K562 (cell line): ENCODE data around the gene ARHGAP26. TPM values are rescaled to one million over a fixed set of nuclear protein-coding genes. Genes with fewer than 3 reads are reported as not detected.

Experiments
- MYBL2 ChIP-seq, 2 experiments: fragments of 450-650 bp in 1 of 2; sonication (generic) in 1 of 2; formaldehyde crosslinking in 1 of 2; IDR thresholded peaks; 2 replicates each; pipeline versions ENCODE4 v1.6.1 to v1.8.1; 2017 to 2022; ENCODE audit warnings: borderline replicate concordance in 1 of 2, inconsistent platforms in 1 of 2, low read depth in 1 of 2, mild to moderate bottlenecking in 1 of 2, missing genetic modification reagents in 1 of 2, moderate library complexity in 1 of 2
- SAFB2 ChIP-seq: fragments of 200-400 bp; formaldehyde crosslinking; IDR thresholded peaks from 2 replicates; pipeline ENCODE4 v1.6.1; 2018; ENCODE audit warnings: borderline replicate concordance, low read length, low read depth, moderate library complexity; ENCODE audit not compliant: severe bottlenecking
- TEAD2 ChIP-seq: fragments of 450-650 bp; IDR thresholded peaks from 2 replicates; pipeline ENCODE4 v1.6.1; 2016; ENCODE audit warnings: missing genetic modification characterization, control low read depth, missing compliant biosample characterization
- polyA plus RNA-seq, 8 experiments: library from polyadenylated mRNA; depleted of rRNA in 4 of 8; stranded (reverse) in 5 of 8; unstranded in 3 of 8; fragments of >200 nt; fragmentation: Nextera tagmentation in 2 of 8; fragmentation: Illumina TruSeq in 1 of 8; extraction: Ambion mirVana in 2 of 8; extraction: Trizol in 1 of 8; gene quantifications; 2 replicates each; pipeline versions ENCODE4 v1.2.1 to v1.2.3, GENCODE V29; 2011 to 2014; ENCODE audit warnings: inconsistent platforms in 1 of 8, missing spikeins in 1 of 8
- total RNA-seq, 7 experiments: library from RNA; depleted of rRNA in 6 of 7; stranded (reverse); fragments of >200 nt in 6 of 7; fragmentation: Illumina TruSeq in 2 of 7; extraction: Trizol in 2 of 7; gene quantifications; 2 replicates each; pipeline versions ENCODE4 v1.2.1 to v1.2.3, GENCODE V29; 2011 to 2021; ENCODE audit warnings: low replicate concordance in 1 of 7
- TF ChIP-seq, protein P1 (sequence below): sonication (generic); formaldehyde crosslinking; IDR thresholded peaks from 2 replicates; pipeline ENCODE4 v1.8.0; 2023; ENCODE audit warnings: missing genetic modification reagents, mild to moderate bottlenecking, borderline replicate concordance
- TF ChIP-seq, protein P2 (sequence below), 2 experiments: fragments of 450-650 bp; conservative IDR thresholded peaks; 2 replicates each; pipeline ENCODE4 v1.6.1; 2017; ENCODE audit warnings: mild to moderate bottlenecking in 2 of 2, moderate library complexity in 2 of 2
- TF ChIP-seq, protein P3 (sequence below): fragments of 450-650 bp; IDR thresholded peaks from 2 replicates; pipeline ENCODE4 v1.6.1; 2016; ENCODE audit warnings: mild to moderate bottlenecking

ARHGAP26 gene
- total and polyA plus RNA-seq, 9 of the 15 experiments (the other 6 are each of a cell fraction or from before 2014, with no cell fraction given), result 0.13 to 1.1 (median 0.55) TPM

DNA sequence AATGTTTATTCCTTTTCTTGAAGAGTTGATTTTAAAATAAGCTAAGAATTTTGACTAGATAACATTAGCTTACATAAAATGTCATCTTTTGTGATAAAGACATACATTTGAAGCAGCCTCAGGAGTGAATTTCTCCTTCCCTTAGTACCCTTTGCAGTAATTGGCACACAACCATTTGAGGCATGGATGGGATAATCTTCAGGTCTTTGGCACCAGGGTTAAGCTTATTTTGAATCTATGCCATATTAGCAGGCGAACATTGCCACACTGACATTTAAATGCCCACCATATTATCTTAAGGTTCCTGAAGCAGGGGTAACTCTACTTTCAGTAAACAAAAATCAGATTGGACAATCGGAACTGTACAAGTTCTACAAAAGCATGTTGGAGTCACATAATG, 507.4 kb downstream of the ARHGAP26 start (continued):
- TF ChIP-seq, protein P1, sequence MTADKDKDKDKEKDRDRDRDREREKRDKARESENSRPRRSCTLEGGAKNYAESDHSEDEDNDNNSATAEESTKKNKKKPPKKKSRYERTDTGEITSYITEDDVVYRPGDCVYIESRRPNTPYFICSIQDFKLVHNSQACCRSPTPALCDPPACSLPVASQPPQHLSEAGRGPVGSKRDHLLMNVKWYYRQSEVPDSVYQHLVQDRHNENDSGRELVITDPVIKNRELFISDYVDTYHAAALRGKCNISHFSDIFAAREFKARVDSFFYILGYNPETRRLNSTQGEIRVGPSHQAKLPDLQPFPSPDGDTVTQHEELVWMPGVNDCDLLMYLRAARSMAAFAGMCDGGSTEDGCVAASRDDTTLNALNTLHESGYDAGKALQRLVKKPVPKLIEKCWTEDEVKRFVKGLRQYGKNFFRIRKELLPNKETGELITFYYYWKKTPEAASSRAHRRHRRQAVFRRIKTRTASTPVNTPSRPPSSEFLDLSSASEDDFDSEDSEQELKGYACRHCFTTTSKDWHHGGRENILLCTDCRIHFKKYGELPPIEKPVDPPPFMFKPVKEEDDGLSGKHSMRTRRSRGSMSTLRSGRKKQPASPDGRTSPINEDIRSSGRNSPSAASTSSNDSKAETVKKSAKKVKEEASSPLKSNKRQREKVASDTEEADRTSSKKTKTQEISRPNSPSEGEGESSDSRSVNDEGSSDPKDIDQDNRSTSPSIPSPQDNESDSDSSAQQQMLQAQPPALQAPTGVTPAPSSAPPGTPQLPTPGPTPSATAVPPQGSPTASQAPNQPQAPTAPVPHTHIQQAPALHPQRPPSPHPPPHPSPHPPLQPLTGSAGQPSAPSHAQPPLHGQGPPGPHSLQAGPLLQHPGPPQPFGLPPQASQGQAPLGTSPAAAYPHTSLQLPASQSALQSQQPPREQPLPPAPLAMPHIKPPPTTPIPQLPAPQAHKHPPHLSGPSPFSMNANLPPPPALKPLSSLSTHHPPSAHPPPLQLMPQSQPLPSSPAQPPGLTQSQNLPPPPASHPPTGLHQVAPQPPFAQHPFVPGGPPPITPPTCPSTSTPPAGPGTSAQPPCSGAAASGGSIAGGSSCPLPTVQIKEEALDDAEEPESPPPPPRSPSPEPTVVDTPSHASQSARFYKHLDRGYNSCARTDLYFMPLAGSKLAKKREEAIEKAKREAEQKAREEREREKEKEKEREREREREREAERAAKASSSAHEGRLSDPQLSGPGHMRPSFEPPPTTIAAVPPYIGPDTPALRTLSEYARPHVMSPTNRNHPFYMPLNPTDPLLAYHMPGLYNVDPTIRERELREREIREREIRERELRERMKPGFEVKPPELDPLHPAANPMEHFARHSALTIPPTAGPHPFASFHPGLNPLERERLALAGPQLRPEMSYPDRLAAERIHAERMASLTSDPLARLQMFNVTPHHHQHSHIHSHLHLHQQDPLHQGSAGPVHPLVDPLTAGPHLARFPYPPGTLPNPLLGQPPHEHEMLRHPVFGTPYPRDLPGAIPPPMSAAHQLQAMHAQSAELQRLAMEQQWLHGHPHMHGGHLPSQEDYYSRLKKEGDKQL, result no peak
- TF ChIP-seq TEAD2 (tag) (no peak), SAFB2 (no peak), MYBL2 (IDR thresholded peaks at IDR 0.05; ENCODE audit: low read depth) (no peak), MYBL2 (CRISPR knock-in tag; IDR thresholded peaks at IDR 0.05; ENCODE audit: borderline replicate concordance) (no peak)
- TF ChIP-seq, protein P2, sequence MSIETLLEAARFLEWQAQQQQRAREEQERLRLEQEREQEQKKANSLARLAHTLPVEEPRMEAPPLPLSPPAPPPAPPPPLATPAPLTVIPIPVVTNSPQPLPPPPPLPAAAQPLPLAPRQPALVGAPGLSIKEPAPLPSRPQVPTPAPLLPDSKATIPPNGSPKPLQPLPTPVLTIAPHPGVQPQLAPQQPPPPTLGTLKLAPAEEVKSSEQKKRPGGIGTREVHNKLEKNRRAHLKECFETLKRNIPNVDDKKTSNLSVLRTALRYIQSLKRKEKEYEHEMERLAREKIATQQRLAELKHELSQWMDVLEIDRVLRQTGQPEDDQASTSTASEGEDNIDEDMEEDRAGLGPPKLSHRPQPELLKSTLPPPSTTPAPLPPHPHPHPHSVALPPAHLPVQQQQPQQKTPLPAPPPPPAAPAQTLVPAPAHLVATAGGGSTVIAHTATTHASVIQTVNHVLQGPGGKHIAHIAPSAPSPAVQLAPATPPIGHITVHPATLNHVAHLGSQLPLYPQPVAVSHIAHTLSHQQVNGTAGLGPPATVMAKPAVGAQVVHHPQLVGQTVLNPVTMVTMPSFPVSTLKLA (conservative IDR thresholded peaks at IDR 0.05), result no peak
- TF ChIP-seq, protein P3, sequence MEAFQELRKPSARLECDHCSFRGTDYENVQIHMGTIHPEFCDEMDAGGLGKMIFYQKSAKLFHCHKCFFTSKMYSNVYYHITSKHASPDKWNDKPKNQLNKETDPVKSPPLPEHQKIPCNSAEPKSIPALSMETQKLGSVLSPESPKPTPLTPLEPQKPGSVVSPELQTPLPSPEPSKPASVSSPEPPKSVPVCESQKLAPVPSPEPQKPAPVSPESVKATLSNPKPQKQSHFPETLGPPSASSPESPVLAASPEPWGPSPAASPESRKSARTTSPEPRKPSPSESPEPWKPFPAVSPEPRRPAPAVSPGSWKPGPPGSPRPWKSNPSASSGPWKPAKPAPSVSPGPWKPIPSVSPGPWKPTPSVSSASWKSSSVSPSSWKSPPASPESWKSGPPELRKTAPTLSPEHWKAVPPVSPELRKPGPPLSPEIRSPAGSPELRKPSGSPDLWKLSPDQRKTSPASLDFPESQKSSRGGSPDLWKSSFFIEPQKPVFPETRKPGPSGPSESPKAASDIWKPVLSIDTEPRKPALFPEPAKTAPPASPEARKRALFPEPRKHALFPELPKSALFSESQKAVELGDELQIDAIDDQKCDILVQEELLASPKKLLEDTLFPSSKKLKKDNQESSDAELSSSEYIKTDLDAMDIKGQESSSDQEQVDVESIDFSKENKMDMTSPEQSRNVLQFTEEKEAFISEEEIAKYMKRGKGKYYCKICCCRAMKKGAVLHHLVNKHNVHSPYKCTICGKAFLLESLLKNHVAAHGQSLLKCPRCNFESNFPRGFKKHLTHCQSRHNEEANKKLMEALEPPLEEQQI, result no peak

Other genes with a start within 250 kb of the ARHGAP26 start
- not detected in 2 replicates for gene FGF1, start 84.3 kb upstream of the ARHGAP26 start, total RNA-seq (2014; rRNA removed)
- gene FGF1, start 84.3 kb upstream of the ARHGAP26 start, total RNA-seq (2014; rRNA removed; fragmentation: Illumina TruSeq; extraction: Trizol), result not detected in 2 replicates
- gene FGF1, start 84.3 kb upstream of the ARHGAP26 start, total RNA-seq (2015; rRNA removed; fragmentation: Illumina TruSeq; extraction: Trizol), result not detected in 2 replicates
- not detected in 2 replicates for gene FGF1, start 84.3 kb upstream of the ARHGAP26 start, total RNA-seq (2021)
- not detected in 2 replicates for gene FGF1, start 84.3 kb upstream of the ARHGAP26 start, polyA plus RNA-seq (2011; rRNA removed)
- gene FGF1, start 84.3 kb upstream of the ARHGAP26 start, polyA plus RNA-seq (2014; fragmentation: Illumina TruSeq; extraction: Trizol), result not detected in 2 replicates
- not detected for gene FGF1, start 84.3 kb upstream of the ARHGAP26 start, polyA plus RNA-seq (2014; fragmentation: Nextera tagmentation; extraction: Ambion mirVana)
- gene FGF1, start 84.3 kb upstream of the ARHGAP26 start, polyA plus RNA-seq (2014; rRNA removed), result not detected in 2 replicates